Calu3 (cell line): ENCODE results near the gene ARHGEF26. TPM values are rescaled to one million over a fixed set of nuclear protein-coding genes. Genes with fewer than 3 reads are reported as not detected.

Experiments used
- BruUV-seq: library from RNA; stranded (reverse); fragments of 400-500 nt; replicated peaks from 2 replicates; lab custom pipeline; 2021; lab: Mats Ljungman, UMichigan
- CTCF ChIA-PET: fragments of 300-600 bp; sonication (Branson Sonifier 250); formaldehyde crosslinking; loops from one replicate; lab custom pipeline; 2022; ENCODE audit warnings: antibody characterized with exemption; lab: Charles Lee
- DNase-seq: peaks from one replicate; pipeline ENCODE4 v3.0.0; 2022
- H3K27ac Mint-ChIP-seq: one replicate; pipeline ENCODE4 v1.8.0; 2022; ENCODE audit warnings: mixed read lengths; ENCODE audit not compliant: unreplicated experiment
- H3K27me3 Mint-ChIP-seq: one replicate; pipeline ENCODE4 v1.8.0; 2022; ENCODE audit warnings: mixed read lengths; ENCODE audit not compliant: unreplicated experiment
- H3K36me3 Mint-ChIP-seq: one replicate; pipeline ENCODE4 v1.8.0; 2022; ENCODE audit warnings: mild to moderate bottlenecking, moderate library complexity, mixed read lengths; ENCODE audit not compliant: insufficient read depth, unreplicated experiment
- H3K4me1 Mint-ChIP-seq: one replicate; pipeline ENCODE4 v1.8.0; 2022; ENCODE audit warnings: mild to moderate bottlenecking, low read depth, mixed read lengths; ENCODE audit not compliant: unreplicated experiment
- H3K4me3 Mint-ChIP-seq: one replicate; pipeline ENCODE4 v1.8.0; 2022; ENCODE audit warnings: mild to moderate bottlenecking, low read depth, moderate library complexity, mixed read lengths; ENCODE audit not compliant: unreplicated experiment
- H3K9me3 Mint-ChIP-seq: one replicate; pipeline ENCODE4 v1.8.0; 2022; ENCODE audit warnings: low read depth, mixed read lengths; ENCODE audit not compliant: unreplicated experiment
- CTCF ChIP-seq: fragments of 200-600 bp; IDR thresholded peaks from one replicate; pipeline ENCODE4 v1.8.0; 2022; ENCODE audit warnings: antibody characterized with exemption; ENCODE audit not compliant: unreplicated experiment
- intact Hi-C: fragments of 100-400 bp; cut with micrococcal nuclease; formaldehyde crosslinking; loops from one replicate; pipeline ENCODE4 v1.10.0; 2022; ENCODE audit not compliant: unreplicated experiment
- total RNA-seq: library from RNA; stranded (reverse); gene quantifications from 2 replicates; pipeline ENCODE4 v1.2.3, GENCODE V29; 2022

Gene ARHGEF26
- total RNA-seq, 1 experiment from 2014 or later = 21.4 TPM

GRCh38 chr3:154123906-154124305, 2.7 kb downstream of the ARHGEF26 start:
- no peaks in the 10 kb centered on the region for H3K27me3 Mint-ChIP-seq
- DNase-seq = no peak
- H3K9me3 Mint-ChIP-seq = no peaks in the 10 kb centered on the region
- peak overlapping the region; percentile 75 for H3K4me3 Mint-ChIP-seq
- intact Hi-C loops = loop anchor here (1.0 kb wide), 1 partner anchor 129 kb away; no protein-coding TSS in a partner anchor
- no peak for TF ChIP-seq CTCF
- H3K4me1 Mint-ChIP-seq = peaks cover 50% of the 10 kb centered on the region
- BruUV-seq = no TSS peak
- CTCF ChIA-PET = interaction anchor here (0.8 to 1.1 kb wide), 3 partner anchors 12 to 96 kb away, joined by 3 to 4 read pairs (median 3); no protein-coding TSS in a partner anchor
- H3K27ac Mint-ChIP-seq = no peak overlapping the region
- H3K36me3 Mint-ChIP-seq = peaks cover 28% of the 10 kb centered on the region

DNA sequence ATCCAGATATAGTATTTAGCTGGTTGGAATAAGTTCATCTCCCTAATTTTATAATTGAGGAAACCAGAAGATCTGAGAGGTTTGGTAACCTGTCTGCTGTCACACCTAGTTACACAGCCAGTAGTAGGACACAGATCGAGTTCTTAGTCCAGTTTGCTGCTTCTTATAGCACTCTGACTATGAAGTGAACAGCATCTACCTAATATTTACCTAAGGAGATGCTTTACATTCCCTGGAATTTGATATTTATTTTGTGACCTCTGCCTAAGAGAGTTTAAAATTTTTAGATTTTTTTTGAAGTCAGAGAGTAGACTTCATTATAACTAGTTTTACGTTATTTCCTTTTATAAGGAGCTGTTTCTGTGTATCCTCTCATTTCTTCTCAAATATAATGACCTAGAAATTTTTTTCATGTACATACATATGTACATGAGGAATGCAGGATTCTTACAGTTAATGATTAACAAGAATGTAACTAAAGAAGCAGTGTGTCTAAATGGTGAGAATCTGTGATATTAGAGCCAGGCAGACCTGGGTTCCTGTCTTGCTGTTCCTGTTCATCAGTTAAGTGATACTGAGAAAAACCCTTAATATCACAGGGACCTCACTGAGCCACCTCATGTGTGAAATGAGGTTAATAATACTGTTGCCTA, 4.3 kb downstream of the ARHGEF26 start:
- intact Hi-C loops = no loop called here
- Mint-ChIP-seq H3K27me3 (no peaks in the 10 kb centered on the region), H3K4me1 (peaks cover 41% of the 10 kb centered on the region), H3K27ac (no peak overlapping the region), H3K4me3 (no peak overlapping the region), H3K36me3 (peaks cover 28% of the 10 kb centered on the region), H3K9me3 (no peaks in the 10 kb centered on the region)
- no TSS peak for BruUV-seq
- TF ChIP-seq CTCF = no peak
- no peak for DNase-seq
- CTCF ChIA-PET = interaction anchor here (0.7 kb wide), 1 partner anchor 19 kb away, joined by 3 read pairs; no protein-coding TSS in a partner anchor

DNA sequence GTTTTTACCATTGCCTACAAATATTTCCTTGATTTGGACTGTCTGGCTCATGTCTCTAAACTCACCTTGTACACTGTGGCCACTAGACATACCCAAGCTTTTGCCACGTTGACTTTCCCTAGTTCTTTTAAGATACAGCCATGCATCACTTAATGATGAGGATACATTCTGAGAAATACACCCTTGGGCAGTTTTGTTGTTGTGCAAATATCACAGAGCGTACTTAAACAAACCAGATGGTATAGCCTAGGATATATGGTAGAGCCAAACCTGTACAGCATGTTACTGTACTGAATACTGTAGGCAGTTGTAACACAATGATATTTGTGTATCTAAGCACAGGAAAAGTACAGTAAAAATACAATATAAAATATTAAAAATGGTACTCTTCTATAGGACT, 5.5 kb downstream of the ARHGEF26 start:
- H3K27ac Mint-ChIP-seq = no peak overlapping the region
- peaks cover 16% of the 10 kb centered on the region for H3K36me3 Mint-ChIP-seq

GRCh38 chr3:154129625-154130024, 8.4 kb downstream of the ARHGEF26 start:
- CTCF ChIA-PET = interaction anchor here (0.6 kb wide), 1 partner anchor 9 kb away, joined by 3 read pairs; the partner anchor contains the start of gene ARHGEF26
- no peak for TF ChIP-seq CTCF

More for the DNA sequence above, 5.5 kb downstream of the ARHGEF26 start:
- BruUV-seq = no TSS peak
- Mint-ChIP-seq H3K4me1 (peaks cover 38% of the 10 kb centered on the region), H3K9me3 (no peaks in the 10 kb centered on the region), H3K4me3 (no peak overlapping the region), H3K27me3 (no peaks in the 10 kb centered on the region)
- CTCF ChIA-PET = interaction anchor here (1.0 kb wide), 1 partner anchor 113 kb away, joined by 4 read pairs; no protein-coding TSS in a partner anchor
- TF ChIP-seq CTCF = no peak
- DNase-seq = no peak
- intact Hi-C loops = no loop called here

More at GRCh38 chr3:154129625-154130024, 8.4 kb downstream of the ARHGEF26 start:
- Mint-ChIP-seq H3K27ac (no peak overlapping the region), H3K9me3 (no peaks in the 10 kb centered on the region), H3K36me3 (no peaks in the 10 kb centered on the region), H3K4me1 (peaks cover 21% of the 10 kb centered on the region), H3K27me3 (no peaks in the 10 kb centered on the region), H3K4me3 (no peak overlapping the region)
- intact Hi-C loops = no loop called here
- DNase-seq = no peak
- BruUV-seq = no TSS peak
